Activated naive CD4-positive, alpha-beta T cell treated with anti-CD3 and anti-CD28 coated beads, Interleukin-2, amount 50 U/mL, for 72 hours (primary cell): ENCODE measurements around the gene PROK2. TPM values are rescaled to one million over a fixed set of nuclear protein-coding genes. Genes with fewer than 3 reads are reported as not detected.

Source experiments
- ATAC-seq, 2 donors: fragments of 150-1000 bp; cut with Tn5 transposase; 2 replicates each; pipeline ENCODE4 v1.10.0; 2021; ENCODE audit warnings: mild to moderate bottlenecking in 2 of 2, moderate library complexity in 2 of 2
- DNase-seq, 2 donors: peaks; one replicate each; pipeline ENCODE4 v3.0.0; 2021 to 2022; ENCODE audit warnings: low spot score in 2 of 2
- H3K27ac Mint-ChIP-seq, 2 donors: one replicate each; pipeline ENCODE4 v1.8.0; 2022; ENCODE audit warnings: mild to moderate bottlenecking in 2 of 2, mixed read lengths in 2 of 2
- H3K36me3 Mint-ChIP-seq, 2 donors: one replicate each; pipeline ENCODE4 v1.8.0; 2022; ENCODE audit warnings: mixed read lengths in 2 of 2
- H3K9me3 Mint-ChIP-seq, 2 donors: one replicate each; pipeline ENCODE4 v1.8.0; 2022; ENCODE audit warnings: mixed read lengths in 2 of 2
- total RNA-seq, 2 donors: library from RNA; stranded (reverse); gene quantifications; one replicate each; pipeline ENCODE4 v1.2.3, GENCODE V29; 2022

The PROK2 gene
- total RNA-seq, 2 donors from 2014 or later = not detected

DNA sequence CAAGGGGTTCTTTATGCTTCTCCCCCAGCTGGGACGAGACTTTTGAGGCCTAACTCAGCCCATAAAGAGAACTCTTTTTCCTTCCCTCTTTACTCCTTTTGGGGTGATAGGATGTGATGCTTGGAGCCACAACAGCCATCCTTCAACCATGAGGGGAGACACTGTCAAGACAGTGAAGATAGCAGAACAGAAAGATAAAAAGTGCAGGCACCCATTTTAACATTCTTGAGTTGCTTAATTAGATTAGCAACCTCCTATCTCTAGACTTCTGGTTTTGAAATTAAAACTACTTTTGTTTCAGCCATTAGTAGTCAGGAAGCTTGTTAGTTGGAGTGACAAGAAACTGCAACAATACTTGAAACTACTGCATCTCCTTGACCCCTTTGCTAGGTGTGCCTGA, 24.8 kb downstream of the PROK2 start:
- Mint-ChIP-seq H3K9me3 (no peaks in the 10 kb centered on the region), H3K36me3 (peaks cover 0 to 3% of the 10 kb centered on the region in 2 donors), H3K27ac (no peak overlapping the region)
- ATAC-seq (no peak), DNase-seq (no peak)

- no peak overlapping the region for H3K27ac Mint-ChIP-seq
- no peaks in the 10 kb centered on the region for H3K9me3 Mint-ChIP-seq
- DNase-seq (no peak), ATAC-seq (no peak)
- H3K36me3 Mint-ChIP-seq = peaks cover 0 to 5% of the 10 kb centered on the region in 2 donors
These were observed 25.5 kb downstream of the PROK2 start for GRCh38 chr3:71759401-71759800.

DNA sequence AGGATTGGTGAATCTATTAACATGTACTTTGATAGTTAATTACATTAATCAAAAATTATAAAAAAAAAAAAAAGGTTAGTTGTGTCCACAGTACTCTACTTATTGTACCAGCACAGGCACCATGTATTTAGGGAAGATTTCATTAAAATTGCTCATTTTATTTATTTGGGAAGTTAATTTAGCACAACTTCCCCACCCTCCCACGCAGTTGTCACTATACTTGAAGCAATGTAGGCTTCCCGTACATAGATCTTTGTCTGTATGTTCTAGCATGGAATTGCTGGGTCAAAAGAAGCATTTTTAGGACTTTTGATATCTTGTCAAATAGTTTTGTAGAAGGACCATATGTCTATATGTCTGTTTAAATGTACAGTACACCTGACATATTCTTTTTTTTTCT, 26.9 kb downstream of the PROK2 start:
- H3K36me3 Mint-ChIP-seq = peaks cover 0 to 5% of the 10 kb centered on the region in 2 donors
- ATAC-seq (no peak), DNase-seq (no peak)
- H3K27ac Mint-ChIP-seq = no peak overlapping the region
- H3K9me3 Mint-ChIP-seq = no peaks in the 10 kb centered on the region

DNA sequence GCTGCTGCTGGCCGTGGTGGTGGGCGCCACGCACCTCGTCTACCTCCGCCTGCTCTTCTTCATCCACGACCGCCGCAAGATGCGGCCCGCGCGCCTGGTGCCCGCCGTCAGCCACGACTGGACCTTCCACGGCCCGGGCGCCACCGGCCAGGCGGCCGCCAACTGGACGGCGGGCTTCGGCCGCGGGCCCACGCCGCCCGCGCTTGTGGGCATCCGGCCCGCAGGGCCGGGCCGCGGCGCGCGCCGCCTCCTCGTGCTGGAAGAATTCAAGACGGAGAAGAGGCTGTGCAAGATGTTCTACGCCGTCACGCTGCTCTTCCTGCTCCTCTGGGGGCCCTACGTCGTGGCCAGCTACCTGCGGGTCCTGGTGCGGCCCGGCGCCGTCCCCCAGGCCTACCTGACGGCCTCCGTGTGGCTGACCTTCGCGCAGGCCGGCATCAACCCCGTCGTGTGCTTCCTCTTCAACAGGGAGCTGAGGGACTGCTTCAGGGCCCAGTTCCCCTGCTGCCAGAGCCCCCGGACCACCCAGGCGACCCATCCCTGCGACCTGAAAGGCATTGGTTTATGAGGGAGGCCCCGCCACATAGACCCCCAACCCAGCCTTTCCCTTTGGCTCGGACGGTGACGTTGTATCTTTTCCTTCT, 30.2 kb downstream of the PROK2 start:
- no peak overlapping the region for H3K27ac Mint-ChIP-seq
- DNase-seq (no peak), ATAC-seq (no peak)
- no peaks in the 10 kb centered on the region for H3K9me3 Mint-ChIP-seq
- H3K36me3 Mint-ChIP-seq = peaks cover 0 to 5% of the 10 kb centered on the region in 2 donors

GRCh38 chr3:71753701-71754609, 31.0 kb downstream of the PROK2 start, which contains the start of gene GPR27:
TSS of gene GPR27 (plus strand) at chr3:71753855. CDS start at chr3:71754050, 195 bp downstream.
- Mint-ChIP-seq H3K36me3 (peaks cover 0 to 5% of the 10 kb centered on the region in 2 donors), H3K9me3 (no peaks in the 10 kb centered on the region), H3K27ac (no peak within 1 kb of the TSS)
- peak in 1 of 2 donors; percentile 35 for DNase-seq
- peak; percentile 63 to 79 for ATAC-seq

GRCh38 chr3:71752831-71753700, 31.9 kb downstream of the PROK2 start:
- Mint-ChIP-seq H3K9me3 (no peaks in the 10 kb centered on the region), H3K27ac (no peak overlapping the region), H3K36me3 (peaks cover 0 to 5% of the 10 kb centered on the region in 2 donors)
- ATAC-seq = peak in 1 of 2 donors; percentile 38
- DNase-seq = no peak

- ATAC-seq = no peak
- H3K36me3 Mint-ChIP-seq = peaks cover 0 to 5% of the 10 kb centered on the region in 2 donors
- no peak overlapping the region for H3K27ac Mint-ChIP-seq
- no peaks in the 10 kb centered on the region for H3K9me3 Mint-ChIP-seq
- DNase-seq = no peak
These were observed 33.3 kb downstream of the PROK2 start for GRCh38 chr3:71751602-71752001.

GRCh38 chr3:71744738-71745137, 40.2 kb downstream of the PROK2 start:
- Mint-ChIP-seq H3K27ac (no peak overlapping the region), H3K36me3 (peaks cover 10 to 27% of the 10 kb centered on the region in 2 donors), H3K9me3 (peaks cover 11 to 26% of the 10 kb centered on the region in 2 donors)
- no peak for DNase-seq
- ATAC-seq = no peak

- H3K9me3 Mint-ChIP-seq = peaks cover 11 to 26% of the 10 kb centered on the region in 2 donors
- H3K27ac Mint-ChIP-seq = no peak overlapping the region
- H3K36me3 Mint-ChIP-seq = peaks cover 11 to 27% of the 10 kb centered on the region in 2 donors
- no peak for ATAC-seq
- DNase-seq = no peak
These were observed 42.3 kb downstream of the PROK2 start for GRCh38 chr3:71742621-71743020.

DNA sequence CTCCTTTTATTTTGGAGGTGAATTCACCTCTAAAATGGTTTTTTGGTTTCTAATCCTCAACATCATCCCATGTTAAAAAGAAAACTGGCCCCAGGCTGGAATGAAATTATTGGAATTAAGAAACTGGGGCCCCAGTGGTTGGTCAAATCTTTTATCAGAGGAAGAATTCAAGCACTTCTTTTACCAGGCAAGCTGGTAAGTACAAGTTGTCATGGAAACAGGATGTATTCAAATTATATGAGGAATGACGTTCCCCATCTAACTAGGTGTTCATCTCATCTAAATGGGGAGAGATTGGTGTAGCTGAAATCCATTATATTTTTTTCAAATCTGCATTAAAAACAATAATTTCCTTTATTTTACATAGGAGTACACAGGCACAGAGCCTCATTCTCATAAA, 50.1 kb downstream of the PROK2 start:
- Mint-ChIP-seq H3K27ac (no peak overlapping the region), H3K36me3 (peaks cover 6 to 7% of the 10 kb centered on the region in 2 donors), H3K9me3 (peaks cover 4 to 5% of the 10 kb centered on the region in 2 donors)
- ATAC-seq (no peak), DNase-seq (no peak)

- Mint-ChIP-seq H3K27ac (no peak overlapping the region), H3K36me3 (peaks cover 6 to 7% of the 10 kb centered on the region in 2 donors), H3K9me3 (peaks cover 4 to 5% of the 10 kb centered on the region in 2 donors)
- ATAC-seq (no peak), DNase-seq (no peak)
These were observed 51.6 kb downstream of the PROK2 start for GRCh38 chr3:71733319-71733718.

GRCh38 chr3:71732637-71733036, 52.3 kb downstream of the PROK2 start:
- ATAC-seq (no peak), DNase-seq (no peak)
- Mint-ChIP-seq H3K36me3 (peaks cover 6% of the 10 kb centered on the region in 2 donors), H3K27ac (no peak overlapping the region), H3K9me3 (peaks cover 4 to 5% of the 10 kb centered on the region in 2 donors)

GRCh38 chr3:71728632-71729342, 56.2 kb downstream of the PROK2 start:
- no peaks in the 10 kb centered on the region for H3K9me3 Mint-ChIP-seq
- no peak for ATAC-seq
- DNase-seq = no peak
- H3K27ac Mint-ChIP-seq = no peak overlapping the region
- H3K36me3 Mint-ChIP-seq = peaks cover 8% of the 10 kb centered on the region in 2 donors

GRCh38 chr3:71726146-71726545, 58.8 kb downstream of the PROK2 start:
- no peaks in the 10 kb centered on the region for H3K9me3 Mint-ChIP-seq
- peak; percentile 16 to 43 for ATAC-seq

DNA sequence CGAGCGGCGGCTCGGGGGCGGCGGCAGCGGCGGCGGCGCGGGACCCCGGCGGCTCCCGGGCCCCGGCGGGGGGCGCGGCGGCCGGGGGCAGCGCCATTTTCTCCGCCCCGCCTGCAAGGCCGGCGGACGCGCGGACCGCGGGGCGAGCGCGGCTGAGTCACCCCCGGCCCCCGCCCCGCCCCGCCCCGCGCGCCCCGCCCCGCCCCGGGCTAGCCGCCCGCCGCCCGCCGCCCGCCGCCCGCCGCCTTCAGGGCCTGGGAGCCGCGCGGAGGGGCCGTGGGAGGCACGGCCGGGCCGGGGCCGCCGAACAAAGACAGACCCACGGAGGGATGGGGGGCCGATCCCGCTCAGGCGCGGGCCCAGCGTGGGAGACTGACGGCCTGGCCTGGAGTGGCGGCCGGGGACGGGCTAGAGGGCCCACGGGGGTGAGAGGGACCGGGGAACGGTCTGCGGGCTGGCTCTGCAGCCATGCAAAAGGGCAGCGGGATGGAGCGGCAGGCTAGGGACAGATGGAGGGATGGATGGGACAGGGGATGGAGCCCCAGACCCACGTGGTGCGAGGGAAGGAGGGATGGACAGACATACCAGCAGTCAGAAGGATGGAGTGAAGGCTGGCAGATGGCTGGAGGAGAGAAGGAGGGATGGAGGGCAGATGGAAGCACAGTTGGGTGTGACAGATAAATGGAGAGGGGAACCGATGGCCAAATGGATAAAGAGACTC, 59.5 kb downstream of the PROK2 start, which contains the start of gene EIF4E3:
Gene EIF4E3, minus strand, starts transcription at position 132 of the 721 bp plus-strand sequence. Its CDS starts 35 bp downstream, at position 97.
- peak; percentile 64 to 68 for ATAC-seq
- H3K9me3 Mint-ChIP-seq = no peaks in the 10 kb centered on the region
- peak; percentile 49 to 67 for DNase-seq
- H3K36me3 Mint-ChIP-seq = peaks cover 8 to 10% of the 10 kb centered on the region in 2 donors
- H3K27ac Mint-ChIP-seq = peak within 1 kb of the TSS; percentile 88

More at GRCh38 chr3:71726146-71726545, 58.8 kb downstream of the PROK2 start:
- H3K36me3 Mint-ChIP-seq = peaks cover 8 to 10% of the 10 kb centered on the region in 2 donors
- H3K27ac Mint-ChIP-seq = peak overlapping the region; percentile 87
- peak in 1 of 2 donors; percentile 31 for DNase-seq
